Panc1 (cell line): ENCODE results near the gene TEX264. TPM values are rescaled to one million over a fixed set of nuclear protein-coding genes. Genes with fewer than 3 reads are reported as not detected.

Source experiments
- ATAC-seq: fragments of 200-7000 bp; cut with Tn5 transposase; 2 replicates; pipeline ENCODE4 v1.9.1; 2020; ENCODE audit warnings: mild to moderate bottlenecking, moderate library complexity
- BruUV-seq: library from RNA; stranded (reverse); fragments of 400-500 nt; replicated peaks from 2 replicates; lab custom pipeline; 2021; lab: Mats Ljungman, UMichigan
- CTCF ChIA-PET: fragments of 300-600 bp; sonication (Branson Sonifier 250); formaldehyde crosslinking; loops from one replicate; lab custom pipeline; 2022; ENCODE audit warnings: antibody characterized with exemption; lab: Charles Lee
- POLR2A ChIA-PET: fragments of 300-600 bp; sonication (Branson Sonifier 250); formaldehyde crosslinking; loops from one replicate; lab custom pipeline; 2022; ENCODE audit warnings: antibody characterized with exemption; lab: Charles Lee
- DNase-seq: peaks from one replicate; pipeline ENCODE4 v3.0.0-alpha.2; 2010; ENCODE audit warnings: low read depth, low spot score
- H3K27ac ChIP-seq: 2 replicates; pipeline ENCODE4 v1.5.1; 2011; ENCODE audit warnings: mild to moderate bottlenecking, low read length, inconsistent platforms
- H3K27me3 ChIP-seq: fragments of 200-500 bp; sonication (Bioruptor generic); 2 replicates; pipeline ENCODE4 v1.6.0; 2014; ENCODE audit warnings: low read length, inconsistent platforms; ENCODE audit not compliant: control insufficient read depth, insufficient read depth
- H3K36me3 ChIP-seq: fragments of 200-500 bp; sonication (Bioruptor generic); 2 replicates; pipeline ENCODE4 v1.5.1; 2014; ENCODE audit warnings: inconsistent platforms, mild to moderate bottlenecking, low read length, moderate library complexity; ENCODE audit not compliant: control insufficient read depth, insufficient read depth
- H3K4me1 ChIP-seq: 2 replicates; pipeline ENCODE4 v1.5.1; 2011; ENCODE audit warnings: inconsistent platforms, mild to moderate bottlenecking, low read length, moderate library complexity; ENCODE audit not compliant: control insufficient read depth, insufficient read depth
- H3K4me3 ChIP-seq, 2 experiments: 2 replicates each; pipeline ENCODE4 v1.5.1; 2011 to 2012; ENCODE audit warnings: low read depth in 2 of 2, low read length in 2 of 2, mild to moderate bottlenecking in 2 of 2, inconsistent platforms in 1 of 2, moderate library complexity in 1 of 2
- H3K9me3 ChIP-seq: fragments of 200-500 bp; sonication (Bioruptor generic); 2 replicates; pipeline ENCODE4 v1.5.1; 2014; ENCODE audit warnings: low read depth, mild to moderate bottlenecking, inconsistent platforms, low read length, moderate library complexity; ENCODE audit not compliant: control insufficient read depth, insufficient read depth
- POLR2AphosphoS5 ChIP-seq: IDR thresholded peaks from 2 replicates; pipeline ENCODE4 v1.6.1; 2012; ENCODE audit warnings: mild to moderate bottlenecking, low read depth, low read length, moderate library complexity
- SIN3A ChIP-seq: IDR thresholded peaks from 2 replicates; pipeline ENCODE4 v1.6.1; 2012; ENCODE audit warnings: low read depth, mild to moderate bottlenecking, low read length, moderate library complexity, borderline replicate concordance; ENCODE audit not compliant: insufficient read depth
- TCF7L2 ChIP-seq: IDR thresholded peaks from 2 replicates; pipeline ENCODE4 v1.6.1; 2011; ENCODE audit warnings: mild to moderate bottlenecking, low read depth, low read length, inconsistent platforms
- in situ Hi-C: cut with HindIII; loops from 2 replicates; pipeline ENCODE4 v1.10.0; 2016; ENCODE audit warnings: low sequenced_read_pairs, low pct_unique_long_range_greater_than_20kb
- intact Hi-C: fragments of 100-400 bp; cut with micrococcal nuclease; formaldehyde crosslinking; loops from one replicate; pipeline ENCODE4 v1.10.0; 2022; ENCODE audit not compliant: unreplicated experiment
- total RNA-seq: library from RNA; stranded (reverse); gene quantifications from one replicate; pipeline ENCODE4 v1.2.1, GENCODE V29; 2021; ENCODE audit not compliant: unreplicated experiment
- TF ChIP-seq, protein P1 (sequence below), 2 experiments: IDR thresholded peaks; 2 replicates each; pipeline ENCODE4 v1.6.1; 2011 to 2012; ENCODE audit warnings: low read depth in 2 of 2, control low read depth in 1 of 2, low read length in 1 of 2, mild to moderate bottlenecking in 1 of 2, moderate library complexity in 1 of 2; ENCODE audit not compliant: insufficient read depth in 1 of 2
- TF ChIP-seq, protein P2 (sequence below): fragments of 450-650 bp; IDR thresholded peaks from 2 replicates; pipeline ENCODE4 v1.5.1; 2017; ENCODE audit warnings: mild to moderate bottlenecking

The TEX264 gene
- total RNA-seq, 1 experiment from 2014 or later, result 45.8 TPM

- no peaks in the 10 kb centered on the region for H3K27me3 ChIP-seq
- BruUV-seq, result no TSS peak
- DNase-seq (no peak), ATAC-seq (no peak)
- H3K36me3 ChIP-seq, result no peaks in the 10 kb centered on the region
- H3K4me1 ChIP-seq, result no peaks in the 10 kb centered on the region
- no peak for TF ChIP-seq SIN3A
- no peak for TF ChIP-seq POLR2AphosphoS5
- TF ChIP-seq, protein P1, sequence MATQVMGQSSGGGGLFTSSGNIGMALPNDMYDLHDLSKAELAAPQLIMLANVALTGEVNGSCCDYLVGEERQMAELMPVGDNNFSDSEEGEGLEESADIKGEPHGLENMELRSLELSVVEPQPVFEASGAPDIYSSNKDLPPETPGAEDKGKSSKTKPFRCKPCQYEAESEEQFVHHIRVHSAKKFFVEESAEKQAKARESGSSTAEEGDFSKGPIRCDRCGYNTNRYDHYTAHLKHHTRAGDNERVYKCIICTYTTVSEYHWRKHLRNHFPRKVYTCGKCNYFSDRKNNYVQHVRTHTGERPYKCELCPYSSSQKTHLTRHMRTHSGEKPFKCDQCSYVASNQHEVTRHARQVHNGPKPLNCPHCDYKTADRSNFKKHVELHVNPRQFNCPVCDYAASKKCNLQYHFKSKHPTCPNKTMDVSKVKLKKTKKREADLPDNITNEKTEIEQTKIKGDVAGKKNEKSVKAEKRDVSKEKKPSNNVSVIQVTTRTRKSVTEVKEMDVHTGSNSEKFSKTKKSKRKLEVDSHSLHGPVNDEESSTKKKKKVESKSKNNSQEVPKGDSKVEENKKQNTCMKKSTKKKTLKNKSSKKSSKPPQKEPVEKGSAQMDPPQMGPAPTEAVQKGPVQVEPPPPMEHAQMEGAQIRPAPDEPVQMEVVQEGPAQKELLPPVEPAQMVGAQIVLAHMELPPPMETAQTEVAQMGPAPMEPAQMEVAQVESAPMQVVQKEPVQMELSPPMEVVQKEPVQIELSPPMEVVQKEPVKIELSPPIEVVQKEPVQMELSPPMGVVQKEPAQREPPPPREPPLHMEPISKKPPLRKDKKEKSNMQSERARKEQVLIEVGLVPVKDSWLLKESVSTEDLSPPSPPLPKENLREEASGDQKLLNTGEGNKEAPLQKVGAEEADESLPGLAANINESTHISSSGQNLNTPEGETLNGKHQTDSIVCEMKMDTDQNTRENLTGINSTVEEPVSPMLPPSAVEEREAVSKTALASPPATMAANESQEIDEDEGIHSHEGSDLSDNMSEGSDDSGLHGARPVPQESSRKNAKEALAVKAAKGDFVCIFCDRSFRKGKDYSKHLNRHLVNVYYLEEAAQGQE (IDR thresholded peaks at IDR 0.05; ENCODE audit: insufficient read depth in 1 of 2, low read depth in 2 of 2, low read length in 1 of 2), result no peak
- TF ChIP-seq, protein P2, sequence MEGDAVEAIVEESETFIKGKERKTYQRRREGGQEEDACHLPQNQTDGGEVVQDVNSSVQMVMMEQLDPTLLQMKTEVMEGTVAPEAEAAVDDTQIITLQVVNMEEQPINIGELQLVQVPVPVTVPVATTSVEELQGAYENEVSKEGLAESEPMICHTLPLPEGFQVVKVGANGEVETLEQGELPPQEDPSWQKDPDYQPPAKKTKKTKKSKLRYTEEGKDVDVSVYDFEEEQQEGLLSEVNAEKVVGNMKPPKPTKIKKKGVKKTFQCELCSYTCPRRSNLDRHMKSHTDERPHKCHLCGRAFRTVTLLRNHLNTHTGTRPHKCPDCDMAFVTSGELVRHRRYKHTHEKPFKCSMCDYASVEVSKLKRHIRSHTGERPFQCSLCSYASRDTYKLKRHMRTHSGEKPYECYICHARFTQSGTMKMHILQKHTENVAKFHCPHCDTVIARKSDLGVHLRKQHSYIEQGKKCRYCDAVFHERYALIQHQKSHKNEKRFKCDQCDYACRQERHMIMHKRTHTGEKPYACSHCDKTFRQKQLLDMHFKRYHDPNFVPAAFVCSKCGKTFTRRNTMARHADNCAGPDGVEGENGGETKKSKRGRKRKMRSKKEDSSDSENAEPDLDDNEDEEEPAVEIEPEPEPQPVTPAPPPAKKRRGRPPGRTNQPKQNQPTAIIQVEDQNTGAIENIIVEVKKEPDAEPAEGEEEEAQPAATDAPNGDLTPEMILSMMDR, result no peak
- no peak for TF ChIP-seq TCF7L2
- H3K27ac ChIP-seq, result no peak overlapping the region
- ChIA-PET CTCF (no interaction called here), POLR2A (no interaction called here)
- intact Hi-C loops, result no loop called here
- no peak overlapping the region for H3K4me3 ChIP-seq
- no peaks in the 10 kb centered on the region for H3K9me3 ChIP-seq
- in situ Hi-C loops, result no loop called here
Measured at GRCh38 chr3:51622868-51623267, 48.2 kb upstream of the TEX264 start.

GRCh38 chr3:51630513-51630912 is 40.5 kb upstream of the TEX264 start:
- Histone ChIP-seq H3K27me3 (no peaks in the 10 kb centered on the region), H3K27ac (no peak overlapping the region), H3K4me3 (no peak overlapping the region), H3K36me3 (no peaks in the 10 kb centered on the region; the same call in 1 of the 2 replicates), H3K4me1 (no peaks in the 10 kb centered on the region), H3K9me3 (no peaks in the 10 kb centered on the region)
- in situ Hi-C loops, result no loop called here
- DNase-seq, result no peak
- no peak for ATAC-seq
- TF ChIP-seq POLR2AphosphoS5, result no peak
- TF ChIP-seq, protein P1 (IDR thresholded peaks at IDR 0.05; ENCODE audit: insufficient read depth in 1 of 2, low read depth in 2 of 2, low read length in 1 of 2), result no peak
- TF ChIP-seq, protein P2, result no peak
- no peak for TF ChIP-seq SIN3A
- TF ChIP-seq TCF7L2, result no peak
- ChIA-PET CTCF (no interaction called here), POLR2A (no interaction called here)
- intact Hi-C loops, result no loop called here
- no TSS peak for BruUV-seq
